GM20000 (cell line): ENCODE data around the gene IL19.

Experiments
- DNase-seq: peaks from one replicate; pipeline ENCODE4 v3.0.0; 2012; ENCODE audit warnings: low spot score
- TF ChIP-seq, protein P1 (sequence below): IDR thresholded peaks from 2 replicates; pipeline ENCODE4 v1.5.1; 2012; ENCODE audit warnings: mild to moderate bottlenecking, control low read depth; ENCODE audit errors: extremely low read depth, missing control alignments

The IL19 gene

DNA sequence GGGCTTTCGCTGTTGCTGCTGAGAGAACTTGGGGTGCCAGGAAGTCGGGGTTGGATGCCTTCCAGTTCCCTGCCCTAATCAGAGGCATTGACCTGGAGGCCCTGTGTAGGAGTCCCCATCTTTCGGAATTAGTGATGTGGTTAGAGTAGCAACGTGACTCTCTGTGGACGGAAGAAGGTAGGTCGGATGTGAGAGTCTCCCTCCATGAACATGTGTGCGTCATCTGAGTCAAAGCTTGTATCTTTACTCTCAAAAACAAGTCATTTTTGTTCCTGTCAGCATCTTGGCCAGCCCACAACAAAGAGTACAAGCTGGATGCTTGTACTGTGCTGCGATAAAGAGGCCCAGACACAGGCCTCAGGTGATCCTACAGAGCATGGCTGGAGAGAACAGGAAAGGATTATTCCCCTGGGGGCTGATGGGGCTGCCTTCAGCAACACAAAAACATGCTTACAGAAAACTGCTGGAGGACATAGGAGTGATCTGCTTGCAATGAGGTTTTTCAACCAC is 32.7 kb downstream of the IL19 start:
- TF ChIP-seq, protein P1, sequence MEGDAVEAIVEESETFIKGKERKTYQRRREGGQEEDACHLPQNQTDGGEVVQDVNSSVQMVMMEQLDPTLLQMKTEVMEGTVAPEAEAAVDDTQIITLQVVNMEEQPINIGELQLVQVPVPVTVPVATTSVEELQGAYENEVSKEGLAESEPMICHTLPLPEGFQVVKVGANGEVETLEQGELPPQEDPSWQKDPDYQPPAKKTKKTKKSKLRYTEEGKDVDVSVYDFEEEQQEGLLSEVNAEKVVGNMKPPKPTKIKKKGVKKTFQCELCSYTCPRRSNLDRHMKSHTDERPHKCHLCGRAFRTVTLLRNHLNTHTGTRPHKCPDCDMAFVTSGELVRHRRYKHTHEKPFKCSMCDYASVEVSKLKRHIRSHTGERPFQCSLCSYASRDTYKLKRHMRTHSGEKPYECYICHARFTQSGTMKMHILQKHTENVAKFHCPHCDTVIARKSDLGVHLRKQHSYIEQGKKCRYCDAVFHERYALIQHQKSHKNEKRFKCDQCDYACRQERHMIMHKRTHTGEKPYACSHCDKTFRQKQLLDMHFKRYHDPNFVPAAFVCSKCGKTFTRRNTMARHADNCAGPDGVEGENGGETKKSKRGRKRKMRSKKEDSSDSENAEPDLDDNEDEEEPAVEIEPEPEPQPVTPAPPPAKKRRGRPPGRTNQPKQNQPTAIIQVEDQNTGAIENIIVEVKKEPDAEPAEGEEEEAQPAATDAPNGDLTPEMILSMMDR: no peak
- DNase-seq: peak; percentile 78

DNA sequence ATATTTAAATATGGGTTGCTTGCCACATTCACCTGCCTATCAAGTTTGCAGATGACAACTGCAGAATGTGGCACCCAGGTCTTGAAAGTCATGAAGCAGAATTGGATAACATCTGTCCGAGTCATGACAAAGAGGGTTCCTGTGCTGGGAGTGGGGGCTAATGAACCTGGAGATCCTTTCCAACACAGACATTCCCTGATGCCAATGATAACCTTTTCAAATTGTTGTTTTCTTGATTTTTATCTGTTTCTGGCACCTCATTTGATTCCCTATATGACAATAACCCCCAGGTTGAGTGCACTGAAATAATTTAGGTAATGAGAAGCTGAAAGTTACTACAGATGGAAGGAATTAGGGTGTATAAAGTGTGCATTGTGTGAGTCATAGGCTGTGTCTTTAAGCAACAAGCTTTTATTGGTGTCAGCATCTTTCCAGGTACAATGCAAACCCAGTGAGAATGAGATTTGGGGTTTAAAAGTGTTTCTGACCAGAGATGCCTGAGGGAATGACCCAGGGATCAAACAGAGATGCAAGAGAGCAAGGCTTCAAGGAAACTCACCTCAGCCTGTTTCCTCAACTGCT is 33.7 kb downstream of the IL19 start:
- no peak for DNase-seq

DNA sequence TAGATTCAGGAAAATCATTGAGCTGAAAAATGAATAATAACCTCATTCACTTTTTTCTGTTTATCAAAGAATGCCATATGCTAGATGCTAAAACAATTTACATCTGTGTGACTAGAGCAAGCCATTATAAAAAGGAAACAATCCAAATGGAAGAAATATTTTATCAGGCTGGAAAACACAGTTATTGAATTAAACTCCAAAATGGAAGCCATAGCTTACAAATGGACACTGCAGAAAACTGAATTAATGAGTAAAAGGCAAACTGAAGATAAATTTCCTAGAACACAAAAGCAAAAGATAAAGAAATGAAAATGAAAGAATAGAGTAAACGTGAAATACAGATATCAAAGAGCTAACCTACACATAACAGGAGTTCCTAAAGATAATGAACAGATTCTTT is 34.8 kb downstream of the IL19 start:
- TF ChIP-seq, protein P1: no peak
- no peak for DNase-seq

More for the DNA sequence above, 33.7 kb downstream of the IL19 start:
- TF ChIP-seq, protein P1: no peak

DNA sequence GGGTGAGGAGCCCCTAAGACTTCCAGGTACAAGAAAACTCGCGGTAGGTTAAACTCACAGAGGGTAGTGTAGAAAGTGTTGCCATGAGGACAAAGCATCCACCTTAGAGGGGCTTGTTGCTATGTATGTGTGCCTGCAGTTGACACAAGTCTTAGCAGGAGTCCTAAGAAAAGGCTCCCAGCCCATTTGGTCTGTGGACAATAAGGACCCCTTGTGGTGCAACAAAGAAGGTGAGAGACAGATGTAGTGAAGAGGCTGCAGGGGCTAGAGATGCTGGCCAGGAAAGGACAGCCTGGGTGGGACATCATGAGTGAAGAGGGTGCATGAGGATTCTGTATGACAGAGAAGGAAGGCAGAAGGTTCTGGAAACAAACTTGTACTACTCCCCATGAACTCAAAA is 38.0 kb downstream of the IL19 start:
- TF ChIP-seq, protein P1: peak; percentile 54
- peak; percentile 60 for DNase-seq

DNA sequence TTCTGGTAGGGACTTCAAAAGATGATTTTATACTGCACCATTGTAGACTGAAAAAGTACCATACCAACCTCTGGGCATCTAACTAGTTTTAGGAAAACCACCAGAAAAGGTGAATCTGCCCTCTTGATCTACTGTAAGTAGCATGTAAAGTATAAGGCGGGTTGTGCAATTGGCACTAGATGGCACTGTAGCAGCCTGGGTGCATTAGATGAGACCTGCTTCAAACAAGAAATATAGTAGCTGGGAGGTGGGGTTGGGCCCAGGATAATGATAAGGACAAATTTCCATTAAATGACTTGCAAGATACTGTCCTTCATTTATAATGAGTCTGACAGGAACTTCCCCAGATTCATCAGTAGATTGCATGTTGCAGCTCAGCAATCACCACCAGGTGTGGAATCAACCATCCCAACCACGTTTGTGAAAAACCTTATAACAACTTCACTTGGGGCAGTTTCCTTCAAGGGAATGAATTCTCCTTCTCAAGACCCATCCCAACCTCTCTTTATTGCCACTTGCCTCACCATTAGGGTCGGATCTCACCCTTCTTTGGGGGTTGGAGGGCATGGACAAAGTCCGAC is 39.0 kb downstream of the IL19 start:
- TF ChIP-seq, protein P1: no peak
- DNase-seq: no peak

DNA sequence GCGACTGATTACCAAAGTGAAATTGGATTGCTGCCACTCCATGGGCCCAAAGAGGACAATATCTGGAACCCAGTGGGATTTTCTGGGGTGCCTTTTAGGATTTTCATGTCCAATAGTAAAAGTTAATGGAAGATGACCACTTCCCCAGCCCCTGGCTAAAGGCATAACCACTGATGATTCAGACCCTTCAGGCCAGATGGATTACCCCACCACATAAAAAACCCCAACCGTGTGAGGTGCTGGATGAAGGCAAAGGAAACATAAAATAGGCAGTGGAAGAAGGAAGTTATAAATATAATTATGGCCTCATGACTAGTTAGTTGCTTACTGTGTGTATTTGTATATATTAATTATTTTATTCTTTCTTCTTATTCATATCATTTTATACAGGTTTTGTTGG is 41.9 kb downstream of the IL19 start:
- TF ChIP-seq, protein P1: no peak
- no peak for DNase-seq

DNA sequence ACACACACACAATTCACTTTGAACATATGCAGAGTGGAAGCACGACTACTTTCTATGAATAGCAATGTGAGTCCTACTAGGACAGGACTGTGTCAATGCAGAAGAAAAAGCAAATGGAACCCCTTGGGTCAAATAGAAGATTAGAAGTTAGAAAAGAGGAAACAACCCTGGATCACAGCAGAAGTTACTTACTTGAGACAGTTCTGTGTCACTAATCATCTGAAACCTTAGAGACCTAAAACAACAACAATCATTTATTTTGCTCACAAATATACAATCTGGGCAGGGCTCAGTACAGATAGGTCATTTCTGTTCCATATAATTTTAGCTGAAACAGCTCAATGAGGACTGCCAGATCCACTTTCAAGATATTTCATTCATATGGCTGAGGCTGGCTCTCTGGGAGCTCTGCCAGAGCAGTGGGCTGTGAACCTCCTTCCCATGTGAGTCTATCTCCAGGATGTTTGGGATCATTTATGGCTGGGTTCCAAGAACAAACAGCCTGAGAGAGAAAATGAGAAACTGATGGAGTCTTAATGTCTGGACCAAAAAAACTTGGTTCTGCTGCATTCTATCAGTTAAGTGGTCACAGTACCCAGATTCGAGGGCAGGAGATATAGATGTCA is 44.3 kb downstream of the IL19 start:
- TF ChIP-seq, protein P1: no peak
- DNase-seq: no peak
